ENCODE measurements around the gene HNRNPM.
A peak's percentile ranks its signal among the peaks of the same experiment; 100 is the strongest.

The HNRNPM gene

DNA sequence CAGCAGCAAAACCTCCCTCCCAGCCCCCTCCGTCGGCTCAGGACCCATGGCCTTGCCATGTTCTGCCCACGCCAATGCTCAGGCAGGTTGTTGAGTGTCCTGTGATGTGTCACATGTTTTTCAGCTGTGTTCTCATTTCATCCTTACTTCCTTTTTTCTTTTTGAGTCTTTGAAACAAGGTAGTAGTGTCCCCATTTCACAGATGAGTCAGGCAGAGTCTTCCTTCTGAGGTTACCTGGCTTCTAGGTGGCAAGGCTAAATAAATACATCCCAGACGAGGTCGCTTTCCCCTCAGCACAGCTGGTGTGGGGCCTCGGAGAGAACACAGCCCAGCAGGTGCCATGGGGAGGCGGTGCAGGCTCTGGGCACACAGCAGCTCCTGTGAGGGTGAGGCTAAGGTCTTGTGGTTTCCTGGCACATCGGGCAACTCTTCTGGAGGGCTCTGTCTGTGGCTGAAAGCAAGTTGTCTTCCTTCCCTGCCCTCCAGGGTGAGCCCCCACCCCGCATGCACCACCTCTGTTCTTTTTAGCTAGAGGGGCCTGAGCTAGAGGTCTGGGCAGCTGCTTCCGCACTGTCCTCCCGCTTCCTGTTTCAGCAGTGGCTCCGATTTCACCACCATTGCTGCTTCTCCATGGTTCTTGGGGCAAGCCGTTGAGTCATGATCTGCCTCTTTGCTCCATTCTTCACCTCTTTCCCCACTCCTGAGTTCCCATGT, 42.5 kb downstream of the HNRNPM start:
- Histone ChIP-seq H3K4me3 (ENCODE audit: low read length) (peak overlapping the region; percentile 29), H3K4me1 (ENCODE audit: low read length) (peaks cover 45% of the 10 kb centered on the region), H3K36me3 (replicated peaks; ENCODE audit: low read depth, low read length) (peaks cover 73% of the 10 kb centered on the region), H3K4me2 (ENCODE audit: low read length) (peak overlapping the region; percentile 77), H3K79me2 (ENCODE audit: low read length) (peaks cover 60% of the 10 kb centered on the region), H3K9me3 (ENCODE audit: insufficient read depth, low read length) (no peaks in the 10 kb centered on the region), H3K9ac (ENCODE audit: low read length) (peak overlapping the region; percentile 72), H3K27ac (ENCODE audit: low read length) (peak overlapping the region; percentile 95), H2AFZ (ENCODE audit: low read depth, low read length) (no peak overlapping the region), H4K20me1 (ENCODE audit: insufficient read depth, low read length) (peaks cover 9% of the 10 kb centered on the region; the same call in 1 of the 2 replicates), H3K27me3 (ENCODE audit: low read depth, low read length) (no peaks in the 10 kb centered on the region)
- TF ChIP-seq, protein P1, sequence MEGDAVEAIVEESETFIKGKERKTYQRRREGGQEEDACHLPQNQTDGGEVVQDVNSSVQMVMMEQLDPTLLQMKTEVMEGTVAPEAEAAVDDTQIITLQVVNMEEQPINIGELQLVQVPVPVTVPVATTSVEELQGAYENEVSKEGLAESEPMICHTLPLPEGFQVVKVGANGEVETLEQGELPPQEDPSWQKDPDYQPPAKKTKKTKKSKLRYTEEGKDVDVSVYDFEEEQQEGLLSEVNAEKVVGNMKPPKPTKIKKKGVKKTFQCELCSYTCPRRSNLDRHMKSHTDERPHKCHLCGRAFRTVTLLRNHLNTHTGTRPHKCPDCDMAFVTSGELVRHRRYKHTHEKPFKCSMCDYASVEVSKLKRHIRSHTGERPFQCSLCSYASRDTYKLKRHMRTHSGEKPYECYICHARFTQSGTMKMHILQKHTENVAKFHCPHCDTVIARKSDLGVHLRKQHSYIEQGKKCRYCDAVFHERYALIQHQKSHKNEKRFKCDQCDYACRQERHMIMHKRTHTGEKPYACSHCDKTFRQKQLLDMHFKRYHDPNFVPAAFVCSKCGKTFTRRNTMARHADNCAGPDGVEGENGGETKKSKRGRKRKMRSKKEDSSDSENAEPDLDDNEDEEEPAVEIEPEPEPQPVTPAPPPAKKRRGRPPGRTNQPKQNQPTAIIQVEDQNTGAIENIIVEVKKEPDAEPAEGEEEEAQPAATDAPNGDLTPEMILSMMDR (IDR thresholded peaks at IDR 0.05; ENCODE audit: low read depth, low read length), result peak; percentile 29
- no peak for TF ChIP-seq EZH2phosphoT487 (IDR thresholded peaks at IDR 0.05; ENCODE audit: low read depth)

DNA sequence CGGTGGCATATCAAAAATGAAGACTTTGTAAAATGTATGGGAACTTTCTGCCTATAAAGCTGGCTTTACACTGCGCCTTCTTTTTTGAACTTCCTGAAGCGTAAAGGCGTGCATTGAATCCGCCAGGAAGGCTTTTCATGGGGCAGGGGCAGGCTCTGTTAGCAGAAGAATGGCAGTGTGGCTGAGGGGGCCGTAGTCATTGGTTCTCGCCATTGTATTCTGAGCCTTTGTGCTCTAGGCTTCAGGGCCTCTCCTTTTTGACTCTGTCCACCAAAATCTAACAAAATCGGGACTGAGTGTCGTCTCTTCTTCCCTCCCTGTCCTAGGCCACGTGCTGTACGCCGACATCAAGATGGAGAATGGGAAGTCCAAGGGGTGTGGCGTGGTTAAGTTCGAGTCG, 43.6 kb downstream of the HNRNPM start:
- Histone ChIP-seq H3K9ac (ENCODE audit: low read length) (peak overlapping the region; percentile 72; the same call in 1 of the 2 replicates), H3K27me3 (ENCODE audit: low read depth, low read length) (no peaks in the 10 kb centered on the region), H3K27ac (ENCODE audit: low read length) (peak overlapping the region; percentile 95), H2AFZ (ENCODE audit: low read depth, low read length) (no peak overlapping the region), H3K4me1 (ENCODE audit: low read length) (peaks cover 45% of the 10 kb centered on the region), H3K4me2 (ENCODE audit: low read length) (peak overlapping the region; percentile 77), H4K20me1 (ENCODE audit: insufficient read depth, low read length) (no peaks in the 10 kb centered on the region), H3K9me3 (ENCODE audit: insufficient read depth, low read length) (no peaks in the 10 kb centered on the region), H3K4me3 (ENCODE audit: low read length) (peak overlapping the region; percentile 29; the same call in 1 of the 2 replicates), H3K36me3 (replicated peaks; ENCODE audit: low read depth, low read length) (peaks cover 62% of the 10 kb centered on the region), H3K79me2 (ENCODE audit: low read length) (peaks cover 49% of the 10 kb centered on the region)
- TF ChIP-seq, protein P1 (IDR thresholded peaks at IDR 0.05; ENCODE audit: low read depth, low read length), result no peak
- TF ChIP-seq EZH2phosphoT487 (IDR thresholded peaks at IDR 0.05; ENCODE audit: low read depth), result no peak

DNA sequence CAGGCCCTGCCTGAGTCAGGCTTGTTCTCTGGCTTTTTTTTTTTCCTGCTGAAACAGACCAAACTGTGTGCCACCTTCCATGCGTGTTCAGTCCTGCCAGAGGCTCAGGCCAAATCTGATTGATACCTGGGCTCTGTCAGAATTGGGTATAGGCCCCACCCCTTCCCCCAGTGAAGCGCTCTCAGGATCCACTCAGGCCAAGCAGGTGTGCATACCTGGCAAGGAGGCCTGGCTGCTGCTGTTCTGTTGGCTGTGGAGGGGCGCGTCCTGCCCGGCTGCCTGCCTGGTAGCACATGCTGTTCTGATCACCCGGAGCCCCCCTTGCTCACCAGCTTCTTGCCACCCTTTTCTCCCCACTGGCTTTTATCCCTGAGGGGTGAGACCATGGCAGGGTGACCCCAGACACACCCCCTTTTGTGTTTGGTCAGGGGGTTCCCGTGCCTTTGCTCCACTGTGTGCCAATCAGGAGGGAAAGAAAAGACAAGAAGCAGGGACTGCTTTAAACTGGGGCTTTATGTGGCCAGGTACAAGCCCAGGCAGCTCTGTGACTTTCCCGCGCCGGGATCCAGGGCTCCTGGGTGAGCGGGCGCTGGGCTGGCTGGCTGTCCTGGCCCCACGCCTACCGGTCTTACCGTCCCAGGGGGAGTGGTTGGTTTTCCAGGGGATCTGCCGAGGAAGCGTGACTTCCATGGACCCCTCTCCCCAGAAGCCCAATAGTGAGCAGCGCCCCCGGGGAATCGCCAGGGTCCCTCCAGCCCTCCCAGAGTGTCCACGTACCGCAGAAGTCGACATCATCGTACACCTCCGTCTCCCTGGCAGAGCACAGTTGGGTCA, 45.0 kb downstream of the HNRNPM start:
- Histone ChIP-seq H3K36me3 (replicated peaks; ENCODE audit: low read depth, low read length) (peaks cover 51% of the 10 kb centered on the region), H3K4me2 (ENCODE audit: low read length) (no peak overlapping the region), H3K9me3 (ENCODE audit: insufficient read depth, low read length) (no peaks in the 10 kb centered on the region), H3K9ac (ENCODE audit: low read length) (no peak overlapping the region), H3K27ac (ENCODE audit: low read length) (no peak overlapping the region), H3K27me3 (ENCODE audit: low read depth, low read length) (no peaks in the 10 kb centered on the region), H3K4me1 (ENCODE audit: low read length) (peaks cover 40% of the 10 kb centered on the region), H4K20me1 (ENCODE audit: insufficient read depth, low read length) (no peaks in the 10 kb centered on the region), H3K79me2 (ENCODE audit: low read length) (peaks cover 37% of the 10 kb centered on the region), H3K4me3 (ENCODE audit: low read length) (no peak overlapping the region), H2AFZ (ENCODE audit: low read depth, low read length) (no peak overlapping the region)
- TF ChIP-seq EZH2phosphoT487 (IDR thresholded peaks at IDR 0.05; ENCODE audit: low read depth), result no peak
- TF ChIP-seq, protein P1 (IDR thresholded peaks at IDR 0.05; ENCODE audit: low read depth, low read length), result no peak

DNA sequence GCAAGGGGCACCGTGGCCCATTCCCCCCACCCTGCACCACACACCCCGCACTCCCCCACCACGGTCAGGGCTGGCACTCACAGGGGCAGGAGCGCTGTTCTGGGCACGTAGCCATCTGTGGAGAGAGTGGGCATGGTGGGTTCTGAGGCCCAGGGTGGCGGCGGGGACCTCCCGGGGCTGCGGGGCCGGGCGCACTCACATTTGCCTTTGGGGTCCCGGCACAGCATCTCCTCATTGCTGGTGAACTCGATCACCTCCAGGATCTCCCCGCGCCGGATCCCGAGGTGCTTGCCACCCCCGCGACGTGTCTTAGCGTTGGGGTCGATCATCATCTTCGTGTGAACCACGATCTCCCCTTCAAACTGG, 45.6 kb downstream of the HNRNPM start:
- H2AFZ ChIP-seq (ENCODE audit: low read depth, low read length), result no peak overlapping the region
- H3K79me2 ChIP-seq (ENCODE audit: low read length), result peaks cover 31% of the 10 kb centered on the region
- no peak overlapping the region for H3K4me3 ChIP-seq (ENCODE audit: low read length)
- no peak overlapping the region for H3K9ac ChIP-seq (ENCODE audit: low read length)
- no peak overlapping the region for H3K27ac ChIP-seq (ENCODE audit: low read length)
- peaks cover 45% of the 10 kb centered on the region for H3K36me3 ChIP-seq (replicated peaks; ENCODE audit: low read depth, low read length)
- H4K20me1 ChIP-seq (ENCODE audit: insufficient read depth, low read length), result no peaks in the 10 kb centered on the region
- no peaks in the 10 kb centered on the region for H3K27me3 ChIP-seq (ENCODE audit: low read depth, low read length)
- H3K4me1 ChIP-seq (ENCODE audit: low read length), result peaks cover 34% of the 10 kb centered on the region
- no peak overlapping the region for H3K4me2 ChIP-seq (ENCODE audit: low read length)
- no peaks in the 10 kb centered on the region for H3K9me3 ChIP-seq (ENCODE audit: insufficient read depth, low read length)
- TF ChIP-seq, protein P1 (IDR thresholded peaks at IDR 0.05; ENCODE audit: low read depth, low read length), result no peak
- TF ChIP-seq EZH2phosphoT487 (IDR thresholded peaks at IDR 0.05; ENCODE audit: low read depth), result no peak
